Heart left ventricle (tissue), 13 donors: ENCODE results near the gene METRNL.

Experiments used
- POLR2A ChIP-seq, 2 donors: fragments of 450-650 bp; IDR thresholded peaks; one replicate each; pipeline ENCODE4 v1.6.1; 2017; ENCODE audit warnings: antibody characterized with exemption in 2 of 2, mild to moderate bottlenecking in 2 of 2, moderate library complexity in 2 of 2
- TF ChIP-seq, protein P1 (sequence below), 12 donors: fragments of 200-600 bp; sonication (generic) in 4 of 12; IDR thresholded peaks; one replicate each; pipeline versions ENCODE4 v1.5.0 to v1.8.0; 2018 to 2022; ENCODE audit warnings: antibody characterized with exemption in 12 of 12, mild to moderate bottlenecking in 5 of 12
- donor health status: ischemic (EF 13 %, LVEDD 7.1; RV severe dilation, severe dysfunction).
- donor health status: DM: no; HTN: yes; CAD: no.
- donor health status: DM: no; HTN: no; CAD: no.
- donor health status: ischemic (EF 25% LVEDD 6.9; RV normal size, moderate dysfunction).
- donor health status: ischemic (EF 25% LVEDD 5.7; RV mildly dilated, moderate dysfunction).
- donor health status: ischemic (EF 35%, LVEDD 5.7; RV mildly dilated, moderate dysfunction).
- donor health status: nonischemic (EF 11% LVEDD 7.7; RV severe dilation, severe dysfunction).
- donor health status: DM: yes; HTN: yes; CAD: no.
- donor health status: PGD.
- donor health status: ischemic (EF 29% LVEDD 5.4; RV normal size, mild dysfunction).
- donor health status: nonischemic (EF 23%, LVEDD 6.1; RV moderate dilation, normal function).

GRCh38 chr17:83069571-83069906 is 9.9 kb upstream of the METRNL start:
- TF ChIP-seq, protein P1, sequence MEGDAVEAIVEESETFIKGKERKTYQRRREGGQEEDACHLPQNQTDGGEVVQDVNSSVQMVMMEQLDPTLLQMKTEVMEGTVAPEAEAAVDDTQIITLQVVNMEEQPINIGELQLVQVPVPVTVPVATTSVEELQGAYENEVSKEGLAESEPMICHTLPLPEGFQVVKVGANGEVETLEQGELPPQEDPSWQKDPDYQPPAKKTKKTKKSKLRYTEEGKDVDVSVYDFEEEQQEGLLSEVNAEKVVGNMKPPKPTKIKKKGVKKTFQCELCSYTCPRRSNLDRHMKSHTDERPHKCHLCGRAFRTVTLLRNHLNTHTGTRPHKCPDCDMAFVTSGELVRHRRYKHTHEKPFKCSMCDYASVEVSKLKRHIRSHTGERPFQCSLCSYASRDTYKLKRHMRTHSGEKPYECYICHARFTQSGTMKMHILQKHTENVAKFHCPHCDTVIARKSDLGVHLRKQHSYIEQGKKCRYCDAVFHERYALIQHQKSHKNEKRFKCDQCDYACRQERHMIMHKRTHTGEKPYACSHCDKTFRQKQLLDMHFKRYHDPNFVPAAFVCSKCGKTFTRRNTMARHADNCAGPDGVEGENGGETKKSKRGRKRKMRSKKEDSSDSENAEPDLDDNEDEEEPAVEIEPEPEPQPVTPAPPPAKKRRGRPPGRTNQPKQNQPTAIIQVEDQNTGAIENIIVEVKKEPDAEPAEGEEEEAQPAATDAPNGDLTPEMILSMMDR (IDR thresholded peaks at IDR 0.05), result no peak
- no peak for TF ChIP-seq POLR2A (IDR thresholded peaks at IDR 0.05)
